Small intestine (tissue), 16 donors: Measurements from ENCODE around the gene CASTOR2. TPM values are rescaled to one million over a fixed set of nuclear protein-coding genes. Genes with fewer than 3 reads are reported as not detected.
"Not testable (repeated sequence)": the region's sequence is repeated elsewhere in the genome, so short reads cannot be mapped to it uniquely, and the experiment has no call there.

Experiments used
- DNase-seq, 2 donors: peaks; one replicate each; pipeline versions ENCODE4 v3.0.0 to v3.0.0-alpha.2; 2013
- FAIRE-seq: peaks from 2 replicates; lab custom pipeline; 2012; peaks lifted over from hg19 to GRCh38; lab: Jason Lieb, UNC
- H3K27ac ChIP-seq, 3 donors: one replicate each; pipeline ENCODE4 v1.5.1; 2013; ENCODE audit warnings: low read length in 2 of 3, mild to moderate bottlenecking in 2 of 3, control low read depth in 1 of 3, inconsistent platforms in 1 of 3, low read depth in 1 of 3, moderate library complexity in 1 of 3
- H3K27me3 ChIP-seq, 3 donors: one replicate each; pipeline ENCODE4 v1.6.1; 2013; ENCODE audit warnings: low read length in 3 of 3, inconsistent platforms in 1 of 3; ENCODE audit not compliant: control insufficient read depth in 3 of 3, insufficient read depth in 3 of 3
- H3K36me3 ChIP-seq, 3 donors: one replicate each; pipeline ENCODE4 v1.6.1; 2013; ENCODE audit warnings: low read length in 3 of 3, inconsistent platforms in 1 of 3, low read depth in 1 of 3, mild to moderate bottlenecking in 1 of 3, moderate library complexity in 1 of 3; ENCODE audit not compliant: control insufficient read depth in 3 of 3, insufficient read depth in 2 of 3
- H3K4me1 ChIP-seq, 3 donors: one replicate each; pipeline ENCODE4 v1.6.1; 2013; ENCODE audit warnings: low read length in 2 of 3, inconsistent platforms in 1 of 3, low read depth in 1 of 3, mild to moderate bottlenecking in 1 of 3, moderate library complexity in 1 of 3; ENCODE audit not compliant: control insufficient read depth in 3 of 3, insufficient read depth in 2 of 3
- H3K4me3 ChIP-seq, 3 donors: one replicate each; pipeline ENCODE4 v1.5.1; 2013; ENCODE audit warnings: low read length in 3 of 3, control low read depth in 1 of 3, inconsistent platforms in 1 of 3, low read depth in 1 of 3, mild to moderate bottlenecking in 1 of 3, moderate library complexity in 1 of 3
- H3K9me3 ChIP-seq, 2 donors: one replicate each; pipeline ENCODE4 v1.6.1; 2013; ENCODE audit warnings: low read depth in 1 of 2, low read length in 1 of 2; ENCODE audit not compliant: control insufficient read depth in 2 of 2, insufficient read depth in 1 of 2
- WGBS, 3 donors: extraction: QIAGEN DNeasy Blood & Tissue Kit; methylation state at CpG; one replicate each; pipeline ENCODE4 v1.1.7; 2013; 5-methylcytosine and 5-hydroxymethylcytosine counted together
- long read RNA-seq, 10 donors: transcript quantifications; one replicate each; lab custom pipeline, GENCODE V29; 2026
- polyA plus RNA-seq, 4 donors: library from polyadenylated mRNA; stranded (reverse) in 3 of 4; unstranded in 1 of 4; fragments of 200-250 nt in 3 of 4; fragments of 120-200 nt in 1 of 4; gene quantifications; one replicate each; pipeline versions ENCODE4 v1.2.1 to v1.2.3, GENCODE V29; 2013
- donor health status: healthy with polysubstance abuse.
- donor health status: control.
- donor health status: control.
- donor health status: Bipolar disorder and iron deficiency.
- donor health status: healthy.

CASTOR2 gene
- 1 to 10 TPM in 3 of 4 donors, under 1 TPM in 1; 0.67 to 4.5 (median 1.6) TPM for polyA plus RNA-seq
- long read RNA-seq, donor 1, partial matches to known transcripts = 9 of 10 reads
- long read RNA-seq, donor 1, other reads (novel, unspliced or antisense) = 0 of 10 reads
- long read RNA-seq, donor 2 = 0 reads
- long read RNA-seq, donor 3, partial matches to known transcripts = 26 of 26 reads
- long read RNA-seq, donor 3, other reads (novel, unspliced or antisense) = 0 of 26 reads
- long read RNA-seq, donor 4 = 0 reads
- long read RNA-seq, donor 5 = 0 reads
- long read RNA-seq, donor 6 = 0 reads
- long read RNA-seq, donor 7 = 0 reads
- long read RNA-seq, donor 8 = 0 reads
- long read RNA-seq, donor 9, partial matches to known transcripts = 5 of 5 reads
- long read RNA-seq, donor 9, other reads (novel, unspliced or antisense) = 0 of 5 reads
- long read RNA-seq, donor 10, partial matches to known transcripts = 0 of 1 reads
- long read RNA-seq, donor 10, other reads (novel, unspliced or antisense) = 0 of 1 reads

- not testable (repeated sequence) for H3K4me1 ChIP-seq, H3K27ac ChIP-seq, H3K4me3 ChIP-seq, DNase-seq, H3K36me3 ChIP-seq, FAIRE-seq, H3K27me3 ChIP-seq, H3K9me3 ChIP-seq
- 0 to 1% methylated on average over 7 to 22 of the region's 84 CpGs; no CpG with 5 or more reads in 1 of the 3 donors for WGBS, 3 donors
These were observed at the start of gene CASTOR2 for GRCh38 chr7:74964511-74965119. TSS of gene CASTOR2 (plus strand) at chr7:74964705. CDS start at chr7:74964986, 281 bp downstream.

GRCh38 chr7:74922321-74922890 is 42.1 kb upstream of the CASTOR2 start:
- not testable (repeated sequence) for H3K27ac ChIP-seq, H3K36me3 ChIP-seq, H3K27me3 ChIP-seq, H3K9me3 ChIP-seq, DNase-seq, H3K4me1 ChIP-seq, H3K4me3 ChIP-seq, FAIRE-seq
- 82 to 96% (median 91%) methylated on average over 7 to 9 of the region's 10 CpGs for WGBS, 3 donors

DNA sequence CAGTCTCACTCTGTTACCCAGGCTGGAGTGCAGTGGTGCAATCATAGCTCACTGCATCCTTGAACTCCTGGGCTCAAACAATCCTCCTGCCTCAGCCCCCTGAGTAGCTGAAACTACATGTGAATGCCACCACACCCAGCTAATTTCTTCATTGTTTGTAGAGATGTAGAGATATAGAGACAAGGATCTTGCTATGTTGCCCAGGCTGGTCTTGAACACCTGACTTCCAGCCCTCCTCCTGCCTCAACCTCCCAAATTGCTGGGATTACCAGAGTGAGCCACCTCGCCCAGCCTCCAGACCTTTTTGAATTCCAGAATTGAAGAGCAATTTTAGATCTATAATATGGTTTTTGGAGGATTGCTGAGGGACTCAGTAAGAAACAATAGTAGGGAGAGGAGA is 40.9 kb upstream of the CASTOR2 start:
- H3K4me3 ChIP-seq, H3K36me3 ChIP-seq, DNase-seq, FAIRE-seq, H3K4me1 ChIP-seq, H3K27ac ChIP-seq, H3K27me3 ChIP-seq, H3K9me3 ChIP-seq: not testable (repeated sequence)
- 96 to 100% (median 100%) methylated on average over 1 of the region's 1 CpG for WGBS, 3 donors

DNA sequence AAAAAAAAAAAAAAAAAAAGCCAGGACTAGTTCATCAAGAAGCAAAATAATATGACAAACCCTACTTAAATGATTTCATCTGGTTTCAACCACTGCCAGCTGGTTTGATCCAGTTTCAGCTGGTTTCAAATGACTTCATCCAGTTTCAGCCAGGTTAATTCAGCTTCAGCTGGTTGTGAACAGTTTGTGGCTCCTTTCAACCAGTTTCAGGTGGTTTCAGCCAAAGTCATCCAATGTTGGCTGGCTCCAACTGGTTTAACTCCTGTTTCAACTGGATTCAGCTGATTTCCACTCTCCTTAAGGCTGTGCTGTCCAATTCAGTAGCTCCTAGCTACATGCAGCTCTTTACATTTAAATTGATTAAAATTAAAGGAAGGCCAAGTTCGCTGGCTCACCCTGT is 37.5 kb upstream of the CASTOR2 start:
- not testable (repeated sequence) for H3K36me3 ChIP-seq, H3K27ac ChIP-seq, DNase-seq, FAIRE-seq, H3K9me3 ChIP-seq, H3K27me3 ChIP-seq, H3K4me1 ChIP-seq, H3K4me3 ChIP-seq
- WGBS, 3 donors = no CpG with 5 or more reads among the region's 1 CpG

- not testable (repeated sequence) for H3K9me3 ChIP-seq, H3K27me3 ChIP-seq, H3K36me3 ChIP-seq, DNase-seq, H3K4me1 ChIP-seq, H3K27ac ChIP-seq, H3K4me3 ChIP-seq, FAIRE-seq
- 91 to 100% methylated on average over 1 of the region's 6 CpGs; no CpG with 5 or more reads in 1 of the 3 donors for WGBS, 3 donors
These were observed 32.8 kb upstream of the CASTOR2 start for GRCh38 chr7:74931563-74932328.

- H3K9me3 ChIP-seq, H3K27ac ChIP-seq, H3K27me3 ChIP-seq, FAIRE-seq, H3K4me1 ChIP-seq, H3K4me3 ChIP-seq, H3K36me3 ChIP-seq, DNase-seq: not testable (repeated sequence)
- no CpG with 5 or more reads among the region's 2 CpGs for WGBS, 3 donors
These were observed 25.1 kb upstream of the CASTOR2 start for GRCh38 chr7:74939429-74939828.

- not testable (repeated sequence) for FAIRE-seq
- WGBS, 3 donors = 79 to 85% (median 83%) methylated on average over 3 to 6 of the region's 9 CpGs
These were observed 23.0 kb upstream of the CASTOR2 start for GRCh38 chr7:74941302-74942069.

More at GRCh38 chr7:74941302-74942069, 23.0 kb upstream of the CASTOR2 start:
- not testable (repeated sequence) for H3K27me3 ChIP-seq, H3K36me3 ChIP-seq, H3K4me3 ChIP-seq, H3K9me3 ChIP-seq, DNase-seq, H3K4me1 ChIP-seq, H3K27ac ChIP-seq
